Activated naive CD8-positive, alpha-beta T cell treated with anti-CD3 and anti-CD28 coated beads, Interleukin-2, amount 50 U/mL, for 24 hours (primary cell): ENCODE measurements around the gene CARMIL1.

Source experiments
- ATAC-seq: fragments of 150-1000 bp; cut with Tn5 transposase; one replicate; pipeline ENCODE4 v1.10.0; 2021
- DNase-seq: peaks from one replicate; pipeline ENCODE4 v3.0.0; 2021
- H3K27ac Mint-ChIP-seq: one replicate; pipeline ENCODE4 v1.8.0; 2021; ENCODE audit warnings: mild to moderate bottlenecking, mixed read lengths
- H3K27me3 Mint-ChIP-seq: one replicate; pipeline ENCODE4 v1.8.0; 2021; ENCODE audit warnings: mixed read lengths
- H3K36me3 Mint-ChIP-seq: one replicate; pipeline ENCODE4 v1.8.0; 2021; ENCODE audit warnings: low read depth, mixed read lengths
- H3K4me1 Mint-ChIP-seq: one replicate; pipeline ENCODE4 v1.8.0; 2021; ENCODE audit warnings: mixed read lengths
- H3K4me3 Mint-ChIP-seq: one replicate; pipeline ENCODE4 v1.8.0; 2021; ENCODE audit warnings: mild to moderate bottlenecking, moderate library complexity, mixed read lengths
- H3K9me3 Mint-ChIP-seq: one replicate; pipeline ENCODE4 v1.8.0; 2021; ENCODE audit warnings: mixed read lengths

Gene CARMIL1

DNA sequence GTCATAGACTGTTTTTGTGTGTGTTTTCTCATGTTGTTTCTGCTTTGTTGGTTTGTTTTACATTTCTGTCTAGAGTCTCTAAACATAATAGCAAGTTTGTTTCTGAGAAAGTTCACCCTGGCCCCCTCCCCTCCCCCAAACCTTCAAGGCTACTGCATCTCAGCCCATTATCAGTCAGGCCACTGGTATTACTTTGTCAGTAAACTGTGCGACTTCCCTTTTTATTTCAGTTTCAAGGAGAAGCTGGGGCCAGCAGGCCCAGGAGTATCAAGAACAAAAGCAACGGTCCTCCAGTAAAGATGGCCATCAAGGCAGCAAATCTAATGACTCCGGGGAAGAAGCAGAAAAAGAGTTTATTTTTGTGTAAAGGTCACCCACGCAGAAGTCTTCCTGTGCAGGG, 340.0 kb downstream of the CARMIL1 start:
- Mint-ChIP-seq H3K36me3 (no peaks in the 10 kb centered on the region), H3K4me1 (no peaks in the 10 kb centered on the region), H3K4me3 (no peak overlapping the region), H3K9me3 (no peaks in the 10 kb centered on the region), H3K27ac (no peak overlapping the region), H3K27me3 (no peaks in the 10 kb centered on the region)
- ATAC-seq (no peak), DNase-seq (no peak)

DNA sequence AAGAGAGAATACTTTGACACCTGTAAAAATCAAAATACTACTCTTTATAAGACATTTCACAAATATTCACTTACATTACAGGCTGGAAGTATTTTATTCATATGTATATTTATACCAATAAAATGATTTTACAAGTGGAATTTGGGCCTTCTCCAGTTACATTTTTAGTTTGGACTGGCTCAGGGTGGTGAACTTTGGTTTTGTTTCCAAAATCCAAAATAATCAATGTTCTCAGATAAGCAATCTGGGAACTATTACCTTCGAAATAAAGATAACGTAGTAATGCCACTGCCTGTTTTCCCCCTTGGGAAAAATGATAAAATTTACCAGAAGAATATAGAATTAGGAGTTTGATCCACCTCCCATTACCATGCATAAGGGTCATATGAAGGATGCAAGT, 341.2 kb downstream of the CARMIL1 start:
- H3K36me3 Mint-ChIP-seq, result no peaks in the 10 kb centered on the region
- H3K27me3 Mint-ChIP-seq, result no peaks in the 10 kb centered on the region
- H3K4me3 Mint-ChIP-seq, result no peak overlapping the region
- H3K4me1 Mint-ChIP-seq, result no peaks in the 10 kb centered on the region
- DNase-seq, result no peak
- no peaks in the 10 kb centered on the region for H3K9me3 Mint-ChIP-seq
- H3K27ac Mint-ChIP-seq, result no peak overlapping the region
- ATAC-seq, result no peak

GRCh38 chr6:25623065-25623464, 343.9 kb downstream of the CARMIL1 start:
- ATAC-seq (no peak), DNase-seq (no peak)
- H3K36me3 Mint-ChIP-seq, result no peaks in the 10 kb centered on the region
- no peaks in the 10 kb centered on the region for H3K4me1 Mint-ChIP-seq
- no peak overlapping the region for H3K27ac Mint-ChIP-seq
- H3K4me3 Mint-ChIP-seq, result no peak overlapping the region
- H3K27me3 Mint-ChIP-seq, result peaks cover 7% of the 10 kb centered on the region
- no peaks in the 10 kb centered on the region for H3K9me3 Mint-ChIP-seq

DNA sequence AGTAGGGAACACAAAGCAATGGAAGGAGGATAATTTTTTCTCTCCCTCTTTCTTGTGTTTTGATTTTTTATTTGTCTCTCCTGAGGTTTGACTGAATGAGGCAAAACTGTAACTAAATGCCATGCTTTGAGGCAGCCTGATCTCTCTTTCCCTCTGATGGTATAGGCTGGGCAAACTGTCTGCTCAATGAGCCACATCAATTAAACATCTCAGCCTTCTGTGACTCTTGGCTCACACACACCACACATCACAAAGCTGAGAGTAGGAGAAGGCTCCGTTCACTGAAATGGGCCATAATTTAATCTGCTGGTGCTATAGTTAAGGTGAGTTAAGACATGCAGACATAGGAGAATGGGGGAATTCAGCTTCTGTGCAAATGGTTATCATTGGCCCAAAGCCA, 344.7 kb downstream of the CARMIL1 start:
- no peak for ATAC-seq
- H3K9me3 Mint-ChIP-seq, result no peaks in the 10 kb centered on the region
- no peak overlapping the region for H3K27ac Mint-ChIP-seq
- H3K36me3 Mint-ChIP-seq, result no peaks in the 10 kb centered on the region
- no peaks in the 10 kb centered on the region for H3K4me1 Mint-ChIP-seq
- H3K27me3 Mint-ChIP-seq, result peaks cover 9% of the 10 kb centered on the region
- H3K4me3 Mint-ChIP-seq, result no peak overlapping the region
- DNase-seq, result no peak

- DNase-seq (no peak), ATAC-seq (no peak)
- H3K27me3 Mint-ChIP-seq, result peaks cover 23% of the 10 kb centered on the region
- no peaks in the 10 kb centered on the region for H3K9me3 Mint-ChIP-seq
- no peak overlapping the region for H3K27ac Mint-ChIP-seq
- H3K4me1 Mint-ChIP-seq, result no peaks in the 10 kb centered on the region
- H3K36me3 Mint-ChIP-seq, result no peaks in the 10 kb centered on the region
- H3K4me3 Mint-ChIP-seq, result no peak overlapping the region
Measured at GRCh38 chr6:25627001-25627400, 347.8 kb downstream of the CARMIL1 start.

DNA sequence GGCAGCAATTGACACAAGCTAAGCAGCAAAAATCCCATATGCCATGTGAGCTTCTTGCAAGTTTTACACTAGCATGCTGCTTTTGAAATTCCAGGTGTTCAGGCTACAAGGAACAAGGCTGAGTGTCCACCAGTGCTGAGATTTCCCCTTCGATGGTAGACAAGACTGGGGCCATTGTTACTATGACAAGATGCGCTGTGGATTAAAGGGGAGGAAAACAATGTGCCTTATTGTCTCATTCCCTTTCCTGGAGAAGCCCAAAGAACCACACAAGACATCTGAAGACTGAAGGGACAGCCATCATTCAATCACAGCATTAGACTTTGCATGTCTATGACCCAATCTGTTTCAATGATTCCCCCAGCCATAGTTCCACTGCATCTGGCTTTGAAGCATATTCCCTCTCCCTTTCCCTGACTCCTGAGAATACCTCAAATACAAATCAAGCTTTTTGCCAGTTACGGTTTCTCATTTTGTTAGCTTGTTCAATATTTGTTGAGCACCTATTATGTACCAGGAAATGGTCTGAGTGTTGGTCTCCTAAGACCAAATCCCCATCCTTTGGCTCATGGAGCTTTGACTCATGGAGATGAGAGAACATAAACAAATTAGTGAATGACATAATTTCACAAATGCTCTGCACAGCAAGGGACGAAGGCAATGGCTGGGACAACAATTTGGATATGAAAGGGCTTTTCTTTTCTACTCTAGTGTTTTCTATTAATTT, 349.5 kb downstream of the CARMIL1 start:
- no peak overlapping the region for H3K4me3 Mint-ChIP-seq
- H3K27me3 Mint-ChIP-seq, result peaks cover 29% of the 10 kb centered on the region
- no peaks in the 10 kb centered on the region for H3K4me1 Mint-ChIP-seq
- no peak overlapping the region for H3K27ac Mint-ChIP-seq
- no peak for DNase-seq
- no peaks in the 10 kb centered on the region for H3K36me3 Mint-ChIP-seq
- no peak for ATAC-seq
- H3K9me3 Mint-ChIP-seq, result no peaks in the 10 kb centered on the region

DNA sequence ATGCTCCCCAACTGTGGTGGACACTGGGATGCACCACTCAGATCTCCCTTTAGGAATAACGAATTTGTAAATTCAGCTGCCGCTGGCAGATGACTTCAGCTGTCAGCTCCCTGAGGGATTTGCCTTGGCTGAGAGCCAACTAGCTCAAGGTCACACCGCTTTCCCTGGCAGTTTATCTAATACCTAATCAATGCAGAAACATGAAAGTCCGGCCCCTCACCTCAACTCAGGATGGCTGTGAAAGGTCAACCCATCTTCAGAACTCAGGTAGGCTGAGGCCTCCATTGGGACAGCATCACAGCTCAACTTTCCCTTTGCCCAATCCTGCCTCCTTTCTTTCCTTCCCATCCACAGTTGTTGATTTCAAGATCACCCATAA, 350.0 kb downstream of the CARMIL1 start:
- DNase-seq, result no peak
- no peaks in the 10 kb centered on the region for H3K4me1 Mint-ChIP-seq
- no peaks in the 10 kb centered on the region for H3K36me3 Mint-ChIP-seq
- H3K4me3 Mint-ChIP-seq, result no peak overlapping the region
- peaks cover 32% of the 10 kb centered on the region for H3K27me3 Mint-ChIP-seq
- ATAC-seq, result no peak
- H3K9me3 Mint-ChIP-seq, result no peaks in the 10 kb centered on the region
- H3K27ac Mint-ChIP-seq, result no peak overlapping the region

GRCh38 chr6:25630508-25631278, 351.5 kb downstream of the CARMIL1 start:
- H3K9me3 Mint-ChIP-seq, result no peaks in the 10 kb centered on the region
- H3K27ac Mint-ChIP-seq, result no peak overlapping the region
- ATAC-seq (no peak), DNase-seq (no peak)
- H3K4me3 Mint-ChIP-seq, result no peak overlapping the region
- peaks cover 37% of the 10 kb centered on the region for H3K27me3 Mint-ChIP-seq
- no peaks in the 10 kb centered on the region for H3K36me3 Mint-ChIP-seq
- no peaks in the 10 kb centered on the region for H3K4me1 Mint-ChIP-seq

DNA sequence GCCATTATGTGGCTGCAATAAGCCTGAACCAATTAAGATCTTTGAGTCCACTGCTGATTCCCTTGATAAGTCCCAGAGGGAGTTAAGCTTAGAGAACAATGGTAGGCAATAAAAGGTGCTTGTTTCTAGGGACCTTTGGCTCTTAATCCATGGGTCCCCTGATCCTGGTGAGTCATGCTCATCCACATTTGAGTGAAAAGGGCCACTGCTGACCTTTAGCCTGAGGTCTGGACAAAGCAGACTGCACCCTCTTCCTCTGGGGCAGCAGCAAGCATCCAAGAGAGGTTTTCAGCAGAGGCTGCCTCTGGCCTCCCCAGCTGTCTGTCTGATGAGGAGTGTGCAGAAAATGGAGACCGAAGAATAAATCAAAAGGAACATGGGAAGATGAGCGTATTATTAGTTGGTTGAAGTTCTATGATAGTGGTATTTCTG, 356.7 kb downstream of the CARMIL1 start:
- no peak overlapping the region for H3K27ac Mint-ChIP-seq

DNA sequence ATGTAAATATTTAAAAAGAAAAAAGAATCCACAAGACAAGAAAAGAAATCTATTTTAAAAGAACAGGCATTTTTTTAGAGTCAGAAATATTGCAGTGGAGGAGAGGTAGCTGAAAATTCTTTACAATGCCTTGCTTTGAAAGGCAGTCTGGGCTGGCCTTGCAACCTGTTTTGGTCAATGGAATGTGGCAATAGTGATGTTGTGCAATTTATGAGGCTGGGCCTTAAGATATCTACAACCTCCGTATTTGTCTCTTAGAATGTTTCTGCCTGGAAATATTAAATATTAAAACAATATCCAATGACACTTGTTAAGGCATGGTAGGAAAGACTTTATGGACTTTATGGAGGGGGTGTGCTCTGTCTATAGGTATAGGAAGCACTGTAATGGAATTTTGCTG, 358.0 kb downstream of the CARMIL1 start:
- Mint-ChIP-seq H3K36me3 (no peaks in the 10 kb centered on the region), H3K27me3 (peaks cover 33% of the 10 kb centered on the region), H3K4me1 (no peaks in the 10 kb centered on the region), H3K27ac (no peak overlapping the region), H3K9me3 (no peaks in the 10 kb centered on the region), H3K4me3 (no peak overlapping the region)
- DNase-seq (no peak), ATAC-seq (no peak)

More for the DNA sequence above, 356.7 kb downstream of the CARMIL1 start:
- Mint-ChIP-seq H3K4me1 (no peaks in the 10 kb centered on the region), H3K4me3 (no peak overlapping the region), H3K27me3 (peaks cover 39% of the 10 kb centered on the region), H3K9me3 (no peaks in the 10 kb centered on the region), H3K36me3 (no peaks in the 10 kb centered on the region)
- no peak for ATAC-seq
- DNase-seq, result no peak

DNA sequence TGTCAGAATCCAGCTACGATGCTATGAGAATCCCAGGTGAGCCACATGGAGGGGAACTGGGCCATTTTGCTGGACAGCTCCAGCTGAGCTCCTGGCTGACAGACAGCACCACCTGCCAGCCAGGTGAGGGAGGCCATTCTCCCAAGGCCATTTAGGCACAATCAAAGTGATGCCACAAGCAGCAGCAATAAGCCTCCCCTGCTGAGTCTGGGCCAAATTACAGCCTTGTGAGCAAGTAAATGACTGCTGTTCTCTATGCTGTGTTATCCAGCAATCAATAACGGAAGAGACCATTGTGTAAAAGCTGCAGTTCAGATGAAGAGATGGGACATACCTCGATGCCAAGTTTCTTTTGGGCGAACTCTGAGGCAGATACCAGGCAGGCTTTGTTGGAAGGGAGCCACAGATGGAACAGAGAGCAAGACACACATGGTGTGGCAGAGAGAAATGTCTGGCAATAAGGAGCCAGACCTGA, 358.8 kb downstream of the CARMIL1 start:
- peaks cover 36% of the 10 kb centered on the region for H3K27me3 Mint-ChIP-seq
- no peak overlapping the region for H3K4me3 Mint-ChIP-seq
- H3K4me1 Mint-ChIP-seq, result no peaks in the 10 kb centered on the region
- H3K9me3 Mint-ChIP-seq, result no peaks in the 10 kb centered on the region
- ATAC-seq, result no peak
- DNase-seq, result no peak
- H3K27ac Mint-ChIP-seq, result no peak overlapping the region
- H3K36me3 Mint-ChIP-seq, result no peaks in the 10 kb centered on the region

- no peak for DNase-seq
- no peaks in the 10 kb centered on the region for H3K9me3 Mint-ChIP-seq
- no peak for ATAC-seq
- no peaks in the 10 kb centered on the region for H3K36me3 Mint-ChIP-seq
- peaks cover 41% of the 10 kb centered on the region for H3K27me3 Mint-ChIP-seq
- no peak overlapping the region for H3K27ac Mint-ChIP-seq
- H3K4me1 Mint-ChIP-seq, result no peaks in the 10 kb centered on the region
- no peak overlapping the region for H3K4me3 Mint-ChIP-seq
Measured at GRCh38 chr6:25639653-25640052, 360.5 kb downstream of the CARMIL1 start.

- H3K27ac Mint-ChIP-seq, result no peak overlapping the region
- H3K4me1 Mint-ChIP-seq, result no peaks in the 10 kb centered on the region
- no peak for DNase-seq
- no peak overlapping the region for H3K4me3 Mint-ChIP-seq
- no peaks in the 10 kb centered on the region for H3K36me3 Mint-ChIP-seq
- no peak for ATAC-seq
- no peaks in the 10 kb centered on the region for H3K9me3 Mint-ChIP-seq
- H3K27me3 Mint-ChIP-seq, result peaks cover 44% of the 10 kb centered on the region
Measured at GRCh38 chr6:25640446-25640845, 361.3 kb downstream of the CARMIL1 start.

- DNase-seq (no peak), ATAC-seq (no peak)
- no peak overlapping the region for H3K4me3 Mint-ChIP-seq
- H3K27me3 Mint-ChIP-seq, result peaks cover 48% of the 10 kb centered on the region
- no peaks in the 10 kb centered on the region for H3K36me3 Mint-ChIP-seq
- H3K27ac Mint-ChIP-seq, result no peak overlapping the region
- no peaks in the 10 kb centered on the region for H3K9me3 Mint-ChIP-seq
- no peaks in the 10 kb centered on the region for H3K4me1 Mint-ChIP-seq
Measured at GRCh38 chr6:25640891-25641290, 361.7 kb downstream of the CARMIL1 start.

- no peak overlapping the region for H3K4me3 Mint-ChIP-seq
- DNase-seq (no peak), ATAC-seq (no peak)
- no peak overlapping the region for H3K27ac Mint-ChIP-seq
- H3K27me3 Mint-ChIP-seq, result peaks cover 52% of the 10 kb centered on the region
- H3K4me1 Mint-ChIP-seq, result no peaks in the 10 kb centered on the region
- no peaks in the 10 kb centered on the region for H3K36me3 Mint-ChIP-seq
- no peaks in the 10 kb centered on the region for H3K9me3 Mint-ChIP-seq
Measured at GRCh38 chr6:25641377-25641776, 362.2 kb downstream of the CARMIL1 start.
